SU-DHL-6 (cell line): ENCODE measurements around the gene LHFPL5.

Source experiments
- EZH2phosphoT487 ChIP-seq: fragments of 200-600 bp; sonication (generic), shearing (Covaris generic); conservative IDR thresholded peaks from 2 replicates; pipeline ENCODE4 v1.6.1; 2018; ENCODE audit warnings: mild to moderate bottlenecking, antibody characterized with exemption, low read length, moderate library complexity, mixed read lengths
- TF ChIP-seq, protein P1 (sequence below): fragments of 200-600 bp; sonication (generic); IDR thresholded peaks from one replicate; pipeline ENCODE4 v1.5.1; 2017; ENCODE audit warnings: antibody characterized with exemption, mild to moderate bottlenecking, low read length, moderate library complexity; ENCODE audit not compliant: insufficient read depth, poor library complexity, severe bottlenecking

DNA sequence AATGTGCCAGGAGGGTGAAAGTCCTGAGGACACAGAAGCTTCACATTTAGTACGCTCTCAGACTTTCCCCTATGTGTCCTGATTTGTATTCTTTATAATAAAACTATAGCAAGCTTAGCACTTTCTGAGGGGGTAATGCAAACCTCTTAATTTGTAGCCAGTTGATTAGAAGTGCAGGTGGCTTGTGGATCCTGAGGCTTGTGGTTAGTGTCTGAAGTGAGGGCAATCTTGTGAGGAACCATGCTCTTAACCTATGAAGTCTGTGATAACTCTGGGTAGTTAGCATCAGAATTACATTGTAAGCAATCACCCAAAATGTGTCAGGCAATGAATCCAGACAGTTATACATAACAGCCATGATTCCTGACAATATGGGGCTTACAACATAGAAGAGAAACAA is 51.1 kb downstream of the LHFPL5 start:
- TF ChIP-seq EZH2phosphoT487, result no peak
- TF ChIP-seq, protein P1, sequence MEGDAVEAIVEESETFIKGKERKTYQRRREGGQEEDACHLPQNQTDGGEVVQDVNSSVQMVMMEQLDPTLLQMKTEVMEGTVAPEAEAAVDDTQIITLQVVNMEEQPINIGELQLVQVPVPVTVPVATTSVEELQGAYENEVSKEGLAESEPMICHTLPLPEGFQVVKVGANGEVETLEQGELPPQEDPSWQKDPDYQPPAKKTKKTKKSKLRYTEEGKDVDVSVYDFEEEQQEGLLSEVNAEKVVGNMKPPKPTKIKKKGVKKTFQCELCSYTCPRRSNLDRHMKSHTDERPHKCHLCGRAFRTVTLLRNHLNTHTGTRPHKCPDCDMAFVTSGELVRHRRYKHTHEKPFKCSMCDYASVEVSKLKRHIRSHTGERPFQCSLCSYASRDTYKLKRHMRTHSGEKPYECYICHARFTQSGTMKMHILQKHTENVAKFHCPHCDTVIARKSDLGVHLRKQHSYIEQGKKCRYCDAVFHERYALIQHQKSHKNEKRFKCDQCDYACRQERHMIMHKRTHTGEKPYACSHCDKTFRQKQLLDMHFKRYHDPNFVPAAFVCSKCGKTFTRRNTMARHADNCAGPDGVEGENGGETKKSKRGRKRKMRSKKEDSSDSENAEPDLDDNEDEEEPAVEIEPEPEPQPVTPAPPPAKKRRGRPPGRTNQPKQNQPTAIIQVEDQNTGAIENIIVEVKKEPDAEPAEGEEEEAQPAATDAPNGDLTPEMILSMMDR, result no peak
